Measurements from ENCODE around the gene JAKMIP2.

JAKMIP2 gene

GRCh38 chr5:147752666-147753290 lies 29.8 kb downstream of the JAKMIP2 start:
- TF ChIP-seq, protein P1, sequence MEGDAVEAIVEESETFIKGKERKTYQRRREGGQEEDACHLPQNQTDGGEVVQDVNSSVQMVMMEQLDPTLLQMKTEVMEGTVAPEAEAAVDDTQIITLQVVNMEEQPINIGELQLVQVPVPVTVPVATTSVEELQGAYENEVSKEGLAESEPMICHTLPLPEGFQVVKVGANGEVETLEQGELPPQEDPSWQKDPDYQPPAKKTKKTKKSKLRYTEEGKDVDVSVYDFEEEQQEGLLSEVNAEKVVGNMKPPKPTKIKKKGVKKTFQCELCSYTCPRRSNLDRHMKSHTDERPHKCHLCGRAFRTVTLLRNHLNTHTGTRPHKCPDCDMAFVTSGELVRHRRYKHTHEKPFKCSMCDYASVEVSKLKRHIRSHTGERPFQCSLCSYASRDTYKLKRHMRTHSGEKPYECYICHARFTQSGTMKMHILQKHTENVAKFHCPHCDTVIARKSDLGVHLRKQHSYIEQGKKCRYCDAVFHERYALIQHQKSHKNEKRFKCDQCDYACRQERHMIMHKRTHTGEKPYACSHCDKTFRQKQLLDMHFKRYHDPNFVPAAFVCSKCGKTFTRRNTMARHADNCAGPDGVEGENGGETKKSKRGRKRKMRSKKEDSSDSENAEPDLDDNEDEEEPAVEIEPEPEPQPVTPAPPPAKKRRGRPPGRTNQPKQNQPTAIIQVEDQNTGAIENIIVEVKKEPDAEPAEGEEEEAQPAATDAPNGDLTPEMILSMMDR (IDR thresholded peaks at IDR 0.05; ENCODE audit: low read depth, low read length), result no peak
- DNase-seq (ENCODE audit: extremely low read depth, low read depth), result no peak

GRCh38 chr5:147752033-147752432 lies 30.5 kb downstream of the JAKMIP2 start:
- DNase-seq (ENCODE audit: extremely low read depth, low read depth), result no peak
- TF ChIP-seq, protein P1 (IDR thresholded peaks at IDR 0.05; ENCODE audit: low read depth, low read length), result no peak

GRCh38 chr5:147751156-147751830 lies 31.2 kb downstream of the JAKMIP2 start:
- TF ChIP-seq, protein P1 (IDR thresholded peaks at IDR 0.05; ENCODE audit: low read depth, low read length), result no peak
- no peak for DNase-seq (ENCODE audit: extremely low read depth, low read depth)

DNA sequence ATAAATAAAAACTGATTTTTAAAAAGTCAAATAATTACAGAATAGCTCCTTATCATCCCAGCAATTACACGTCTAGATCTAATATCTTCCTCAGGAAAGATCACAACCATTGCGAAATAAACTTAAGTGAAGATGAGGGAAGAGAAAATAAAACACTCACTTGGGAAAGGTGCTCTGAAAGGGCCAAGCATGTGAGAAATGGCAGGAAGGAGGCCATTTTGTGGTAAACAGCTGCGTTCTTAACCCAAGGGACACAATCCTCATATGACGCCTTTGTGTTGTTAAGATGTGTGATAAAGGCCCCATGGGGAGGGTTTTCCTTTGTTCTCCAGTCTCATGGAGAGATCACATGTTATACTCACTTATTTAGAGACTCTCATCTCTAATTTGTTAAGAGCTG lies 32.5 kb downstream of the JAKMIP2 start:
- DNase-seq (ENCODE audit: extremely low read depth, low read depth), result no peak
- TF ChIP-seq, protein P1 (IDR thresholded peaks at IDR 0.05; ENCODE audit: low read depth, low read length), result no peak

- TF ChIP-seq, protein P1 (IDR thresholded peaks at IDR 0.05; ENCODE audit: low read depth, low read length), result no peak
- no peak for DNase-seq (ENCODE audit: extremely low read depth, low read depth)
These were observed 33.9 kb downstream of the JAKMIP2 start for GRCh38 chr5:147748590-147748989.

DNA sequence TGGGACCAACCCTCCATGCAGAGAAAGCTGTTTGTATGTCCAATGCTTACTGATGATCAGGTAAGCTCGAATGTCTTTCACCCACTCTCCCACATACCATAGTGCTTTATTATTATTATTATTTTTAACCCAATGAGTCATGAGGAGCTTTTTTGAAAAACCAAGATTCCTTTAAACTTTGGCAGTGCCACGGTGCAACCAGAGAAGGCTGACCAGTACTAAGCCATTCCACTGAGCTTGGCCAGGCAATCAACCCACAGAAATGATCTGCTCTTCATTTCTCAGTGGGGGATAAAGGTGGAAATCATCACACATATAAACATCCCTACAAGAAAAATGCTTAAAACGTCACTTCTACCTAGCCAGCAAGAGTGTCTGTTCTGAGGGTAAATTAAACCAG lies 35.5 kb downstream of the JAKMIP2 start:
- TF ChIP-seq, protein P1 (IDR thresholded peaks at IDR 0.05; ENCODE audit: low read depth, low read length), result no peak
- DNase-seq (ENCODE audit: extremely low read depth, low read depth), result no peak

DNA sequence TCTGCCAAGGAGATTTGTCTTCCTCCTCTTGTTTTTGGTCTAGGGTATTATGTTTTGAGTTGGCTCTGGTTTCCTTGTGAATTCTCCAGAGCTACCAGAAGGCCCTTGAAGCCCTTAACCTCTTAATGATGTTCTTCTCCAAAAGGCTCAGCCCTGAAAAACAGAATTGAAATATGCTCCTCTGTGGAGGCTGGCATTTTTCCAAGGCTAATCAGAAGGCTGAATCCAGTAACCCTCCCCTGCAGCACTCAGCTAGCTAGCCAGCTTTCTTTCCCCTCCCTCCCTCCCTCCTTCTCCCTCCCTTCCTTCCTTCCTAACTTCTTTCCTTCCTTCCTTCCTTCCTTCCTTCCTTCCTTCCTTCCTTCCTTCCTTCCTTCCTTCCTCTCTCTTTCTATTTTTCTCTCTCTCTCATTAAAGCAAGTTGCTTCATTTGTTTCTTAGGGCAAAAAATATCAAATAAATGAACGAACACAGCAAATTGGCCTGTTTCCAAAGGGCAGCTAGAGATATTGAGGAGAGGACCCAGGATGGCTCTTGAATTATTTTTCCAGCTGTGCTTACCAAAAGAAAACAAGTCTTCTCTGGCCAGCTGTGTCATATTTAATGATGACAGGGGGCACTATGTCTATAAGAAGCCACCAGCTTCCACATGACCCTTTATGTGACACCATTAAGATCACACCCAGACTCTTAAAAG lies 38.7 kb downstream of the JAKMIP2 start:
- no peak for DNase-seq (ENCODE audit: extremely low read depth, low read depth)
- TF ChIP-seq, protein P1 (IDR thresholded peaks at IDR 0.05; ENCODE audit: low read depth, low read length), result no peak

All from AG09319 (cell line).